GM10248 (cell line): ENCODE data around the gene SUSD3.

ENCODE experiments used
- CTCF ChIA-PET: fragments of 300-600 bp; sonication (Branson Sonifier 250); formaldehyde crosslinking; extraction: SDS; loops from one replicate; lab custom pipeline; 2021; ENCODE audit warnings: antibody characterized with exemption; lab: Yijun Ruan, JAX
- POLR2A ChIA-PET: fragments of 350-650 bp; sonication (Branson Sonifier 250); formaldehyde crosslinking; extraction: SDS; loops from one replicate; lab custom pipeline; 2020; ENCODE audit warnings: antibody characterized with exemption; lab: Yijun Ruan, JAX
- DNase-seq: peaks from one replicate; pipeline ENCODE4 v3.0.0; 2012; ENCODE audit errors: extremely low spot score
- CTCF ChIP-seq: IDR thresholded peaks from 2 replicates; pipeline ENCODE4 v1.5.1; 2012; ENCODE audit warnings: mild to moderate bottlenecking, low read depth; ENCODE audit errors: extremely low read depth, missing control alignments, control extremely low read depth

SUSD3 gene

DNA sequence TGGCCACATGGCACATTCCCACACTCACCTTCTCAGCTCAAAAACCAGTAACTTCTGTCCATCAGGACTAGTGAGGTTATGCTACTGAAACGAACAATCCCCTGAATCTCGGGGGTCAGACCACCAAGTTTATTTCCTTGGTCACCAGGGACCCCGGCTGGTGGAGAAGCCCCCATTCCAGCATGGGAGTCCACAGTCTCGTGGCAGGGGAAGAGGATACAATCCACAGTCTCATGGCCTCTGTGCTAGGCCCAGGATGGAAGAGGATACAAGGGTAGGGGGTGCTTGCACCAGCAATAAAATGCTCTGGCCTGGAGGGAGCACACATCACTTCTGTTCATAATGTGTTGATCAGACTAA is 30.1 kb downstream of the SUSD3 start:
- DNase-seq, result no peak
- ChIA-PET CTCF (interaction anchor here (0.6 to 1.8 kb wide), 3 partner anchors 12 to 85 kb away, joined by 3 to 4 read pairs (median 4); no protein-coding TSS in a partner anchor), POLR2A (no interaction called here)
- TF ChIP-seq CTCF, result no peak

- DNase-seq, result no peak
- no peak for TF ChIP-seq CTCF
- POLR2A ChIA-PET, result no interaction called here
- CTCF ChIA-PET, result interaction anchor here (0.6 to 1.8 kb wide), 3 partner anchors 12 to 85 kb away, joined by 3 to 4 read pairs (median 4); no protein-coding TSS in a partner anchor
These were observed 30.5 kb downstream of the SUSD3 start for GRCh38 chr9:93089024-93089423.

- TF ChIP-seq CTCF, result no peak
- ChIA-PET CTCF (interaction anchor here (1.0 to 1.8 kb wide), 3 partner anchors 9 to 25 kb away, joined by 3 to 4 read pairs (median 4); no protein-coding TSS in a partner anchor), POLR2A (no interaction called here)
- DNase-seq, result no peak
These were observed 31.0 kb downstream of the SUSD3 start for GRCh38 chr9:93089481-93089991.

- no peak for DNase-seq
- CTCF ChIA-PET, result interaction anchor here (1.0 kb wide), 2 partner anchors 9 to 26 kb away, joined by 3 to 4 read pairs; no protein-coding TSS in a partner anchor
- POLR2A ChIA-PET, result no interaction called here
- TF ChIP-seq CTCF, result no peak
These were observed 31.7 kb downstream of the SUSD3 start for GRCh38 chr9:93090091-93090655.

GRCh38 chr9:93091056-93091452 is 32.6 kb downstream of the SUSD3 start:
- ChIA-PET CTCF (interaction anchor here (1.0 to 1.5 kb wide), 2 partner anchors 12 to 27 kb away, joined by 3 to 5 read pairs; no protein-coding TSS in a partner anchor), POLR2A (no interaction called here)
- DNase-seq, result no peak
- TF ChIP-seq CTCF, result no peak

DNA sequence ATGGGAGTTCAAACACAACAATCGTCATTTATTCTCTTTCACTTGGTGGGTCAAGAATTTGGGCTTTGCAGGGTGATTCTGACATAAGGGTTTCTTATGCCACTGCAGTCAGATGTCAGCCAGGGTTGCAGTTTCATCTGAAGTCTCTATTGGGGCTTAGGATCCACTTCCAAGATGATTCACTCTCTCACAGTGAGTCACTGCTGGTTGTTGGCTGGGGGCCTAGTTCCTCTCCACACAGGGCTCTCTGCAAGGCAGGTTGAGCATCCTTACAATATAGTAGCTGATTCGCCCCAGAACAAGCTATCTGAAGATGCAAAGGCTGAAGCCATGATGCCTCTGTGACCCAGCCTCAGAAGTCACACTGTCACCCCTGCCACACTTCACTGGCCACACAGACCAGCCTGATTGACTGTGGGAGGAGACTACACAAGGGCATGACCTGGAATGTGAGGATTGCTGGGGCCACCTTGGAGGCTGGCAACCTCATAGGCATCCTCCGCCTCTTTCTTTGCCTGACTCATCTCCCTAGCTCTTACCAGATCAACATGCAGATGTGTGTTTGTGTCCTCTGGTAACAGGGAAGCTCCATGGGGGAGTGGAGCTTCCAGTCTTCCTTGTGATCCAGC is 33.1 kb downstream of the SUSD3 start:
- ChIA-PET CTCF (interaction anchor here (1.0 to 1.5 kb wide), 2 partner anchors 12 to 27 kb away, joined by 3 to 5 read pairs; no protein-coding TSS in a partner anchor), POLR2A (no interaction called here)
- TF ChIP-seq CTCF, result no peak
- DNase-seq, result no peak
